Right lobe of liver (tissue), 6 donors: Measurements from ENCODE around the gene ASIC2. TPM values are rescaled to one million over a fixed set of nuclear protein-coding genes. Genes with fewer than 3 reads are reported as not detected.
"Not testable (repeated sequence)": the region's sequence is repeated elsewhere in the genome, so short reads cannot be mapped to it uniquely, and the experiment has no call there.

Experiments used
- ATAC-seq, 4 donors: fragments of 200-7000 bp; cut with Tn5 transposase; one replicate each; pipeline ENCODE4 v1.9.1; 2020; ENCODE audit warnings: mild to moderate bottlenecking in 4 of 4, moderate library complexity in 4 of 4
- DNase-seq, 3 donors: peaks; one replicate each; pipeline ENCODE4 v3.0.0-alpha.2; 2020
- H3K27ac ChIP-seq, 3 donors: fragments of 200-600 bp; one replicate each; pipeline ENCODE4 v1.8.0; 2022
- H3K27me3 ChIP-seq, 2 donors: fragments of 200-600 bp; one replicate each; pipeline ENCODE4 v1.8.0; 2022
- H3K36me3 ChIP-seq, 4 donors: fragments of 200-600 bp; sonication (generic) in 1 of 4; one replicate each; pipeline versions ENCODE4 v1.5.1 to v1.8.0; 2017 to 2022; ENCODE audit warnings: control low read depth in 1 of 4
- H3K4me1 ChIP-seq, 4 donors: fragments of 200-600 bp; sonication (generic) in 1 of 4; one replicate each; pipeline versions ENCODE4 v1.5.1 to v1.8.0; 2017 to 2022; ENCODE audit warnings: control low read depth in 1 of 4
- H3K4me3 ChIP-seq, 3 donors: fragments of 200-600 bp; one replicate each; pipeline ENCODE4 v1.8.0; 2022
- H3K9me3 ChIP-seq, 4 donors: fragments of 200-600 bp; sonication (generic) in 1 of 4; one replicate each; pipeline versions ENCODE4 v1.5.1 to v1.8.0; 2017 to 2022; ENCODE audit warnings: control low read depth in 1 of 4
- POLR2A ChIP-seq: fragments of 450-650 bp; IDR thresholded peaks from one replicate; pipeline ENCODE4 v1.6.1; 2017; ENCODE audit warnings: antibody characterized with exemption, mild to moderate bottlenecking
- WGBS: methylation state at CpG from one replicate; pipeline ENCODE4 v1.1.6; 2018; ENCODE audit warnings: low coverage, low lambda C conversion rate; ENCODE audit not compliant: insufficient coverage; ENCODE audit errors: missing lambda C conversion rate; 5-methylcytosine and 5-hydroxymethylcytosine counted together
- intact Hi-C, 2 donors: fragments of 100-400 bp; cut with DNase I; formaldehyde crosslinking; loops; one replicate each; pipeline versions ENCODE4 v1.11.2 to v1.14.1; 2022
- total RNA-seq, 6 experiments: library from RNA; depleted of rRNA in 2 of 6; stranded (reverse); fragments of >200 nt in 2 of 6; fragmentation: NEBNext Ultra II Directional in 3 of 6; extraction: Animal tissue kit (Norgen Biotek cat#: 25700) in 3 of 6; gene quantifications; one replicate each; pipeline versions ENCODE4 v1.1.0 to v1.2.4, GENCODE V29; 2016 to 2023
- TF ChIP-seq, protein P1 (sequence below), 4 donors: fragments of 200-600 bp in 3 of 4; fragments of 450-650 bp in 1 of 4; IDR thresholded peaks; one replicate each; pipeline versions ENCODE4 v1.5.1 to v1.8.0; 2016 to 2022; ENCODE audit warnings: antibody characterized with exemption in 4 of 4, mild to moderate bottlenecking in 2 of 4
- donor health status: DM: no; HTN: yes; CAD: no.
- donor health status: DM: no; HTN: no; CAD: no.
- donor health status: DM: no; HTN: no; CAD: no.
- donor health status: DM: no; HTN: yes; CAD: no.
- donor health status: DM: no; HTN: yes; CAD: no.

The ASIC2 gene
- total RNA-seq, 6 experiments from 2014 or later: 0.11 to 0.31 (median 0.12) TPM; not detected in 3

DNA sequence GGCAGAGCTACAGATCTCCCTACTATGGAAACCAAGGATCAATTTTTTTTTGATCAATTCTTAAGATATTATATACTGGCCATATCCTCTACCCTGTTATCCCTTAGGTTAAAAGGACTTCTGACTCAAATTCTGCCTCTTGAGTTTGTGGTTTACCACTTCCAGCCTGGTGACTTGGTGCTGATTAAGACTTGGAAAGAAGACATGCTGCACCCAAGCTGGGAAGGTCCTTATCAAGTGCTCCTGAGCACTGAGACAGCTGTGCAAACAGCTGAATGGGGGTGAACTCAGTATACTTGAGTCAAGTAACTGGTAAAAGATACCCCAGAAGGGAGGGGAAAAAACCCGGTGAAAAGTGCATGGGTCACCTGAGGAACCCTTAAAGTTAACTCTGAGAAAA lies 321.9 kb downstream of the ASIC2 start:
- Histone ChIP-seq H3K36me3 (no peaks in the 10 kb centered on the region), H3K4me1 (no peaks in the 10 kb centered on the region), H3K27me3 (no peaks in the 10 kb centered on the region), H3K9me3 (no peaks in the 10 kb centered on the region), H3K27ac (no peak overlapping the region), H3K4me3 (no peak overlapping the region)
- ATAC-seq (no peak), DNase-seq (no peak)
- WGBS: 56% methylated on average over 1 of the region's 1 CpG
- intact Hi-C loops: no loop called here
- no peak for TF ChIP-seq POLR2A
- TF ChIP-seq, protein P1, sequence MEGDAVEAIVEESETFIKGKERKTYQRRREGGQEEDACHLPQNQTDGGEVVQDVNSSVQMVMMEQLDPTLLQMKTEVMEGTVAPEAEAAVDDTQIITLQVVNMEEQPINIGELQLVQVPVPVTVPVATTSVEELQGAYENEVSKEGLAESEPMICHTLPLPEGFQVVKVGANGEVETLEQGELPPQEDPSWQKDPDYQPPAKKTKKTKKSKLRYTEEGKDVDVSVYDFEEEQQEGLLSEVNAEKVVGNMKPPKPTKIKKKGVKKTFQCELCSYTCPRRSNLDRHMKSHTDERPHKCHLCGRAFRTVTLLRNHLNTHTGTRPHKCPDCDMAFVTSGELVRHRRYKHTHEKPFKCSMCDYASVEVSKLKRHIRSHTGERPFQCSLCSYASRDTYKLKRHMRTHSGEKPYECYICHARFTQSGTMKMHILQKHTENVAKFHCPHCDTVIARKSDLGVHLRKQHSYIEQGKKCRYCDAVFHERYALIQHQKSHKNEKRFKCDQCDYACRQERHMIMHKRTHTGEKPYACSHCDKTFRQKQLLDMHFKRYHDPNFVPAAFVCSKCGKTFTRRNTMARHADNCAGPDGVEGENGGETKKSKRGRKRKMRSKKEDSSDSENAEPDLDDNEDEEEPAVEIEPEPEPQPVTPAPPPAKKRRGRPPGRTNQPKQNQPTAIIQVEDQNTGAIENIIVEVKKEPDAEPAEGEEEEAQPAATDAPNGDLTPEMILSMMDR (IDR thresholded peaks at IDR 0.05): no peak

DNA sequence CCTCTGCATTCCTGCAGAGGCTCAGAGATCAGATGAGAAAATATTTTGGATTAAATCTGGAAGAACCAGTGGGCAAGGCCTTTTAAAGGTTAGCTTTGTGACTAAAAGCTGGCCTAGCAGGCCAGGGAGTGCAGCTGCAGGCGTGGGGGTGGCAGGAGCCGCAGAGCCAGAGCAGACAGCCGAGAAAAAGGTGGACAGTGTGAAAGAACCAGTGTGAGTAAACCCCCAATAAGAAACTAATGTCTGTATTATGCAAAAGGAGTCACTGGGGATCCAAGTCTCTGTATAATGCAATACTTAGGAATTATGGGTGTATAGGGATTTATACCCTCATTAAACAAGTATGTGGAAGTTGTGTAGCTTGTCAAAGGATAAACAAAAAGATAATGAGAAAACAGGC lies 322.8 kb downstream of the ASIC2 start:
- Histone ChIP-seq H3K36me3 (no peaks in the 10 kb centered on the region), H3K9me3 (no peaks in the 10 kb centered on the region), H3K4me1 (no peaks in the 10 kb centered on the region), H3K27me3 (no peaks in the 10 kb centered on the region), H3K4me3 (no peak overlapping the region), H3K27ac (no peak overlapping the region)
- no peak for ATAC-seq
- TF ChIP-seq, protein P1 (IDR thresholded peaks at IDR 0.05): no peak
- no peak for TF ChIP-seq POLR2A
- intact Hi-C loops: no loop called here
- 77% methylated on average over 3 of the region's 3 CpGs for WGBS
- DNase-seq: no peak

DNA sequence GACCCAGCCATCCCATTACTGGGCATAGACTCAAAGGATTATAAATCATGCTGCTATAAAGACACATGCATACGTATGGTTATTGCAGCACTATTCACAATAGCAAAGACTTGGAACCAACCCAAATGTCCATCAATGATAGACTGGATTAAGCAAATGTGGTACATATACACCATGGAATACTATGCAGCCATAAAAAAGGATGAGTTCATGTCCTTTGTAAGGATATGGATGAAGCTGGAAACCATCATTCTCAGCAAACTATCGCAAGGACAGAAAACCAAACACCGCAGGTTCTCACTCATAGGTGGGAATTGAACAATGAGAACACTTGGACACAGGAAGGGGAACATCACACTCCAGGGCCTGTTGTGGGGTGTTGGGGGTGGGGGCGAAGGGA lies 323.9 kb downstream of the ASIC2 start:
- H3K4me3 ChIP-seq, H3K27me3 ChIP-seq, H3K36me3 ChIP-seq, ATAC-seq, DNase-seq, H3K9me3 ChIP-seq, H3K4me1 ChIP-seq, H3K27ac ChIP-seq, intact Hi-C loops: not testable (repeated sequence)
- 71% methylated on average over 4 of the region's 4 CpGs for WGBS

DNA sequence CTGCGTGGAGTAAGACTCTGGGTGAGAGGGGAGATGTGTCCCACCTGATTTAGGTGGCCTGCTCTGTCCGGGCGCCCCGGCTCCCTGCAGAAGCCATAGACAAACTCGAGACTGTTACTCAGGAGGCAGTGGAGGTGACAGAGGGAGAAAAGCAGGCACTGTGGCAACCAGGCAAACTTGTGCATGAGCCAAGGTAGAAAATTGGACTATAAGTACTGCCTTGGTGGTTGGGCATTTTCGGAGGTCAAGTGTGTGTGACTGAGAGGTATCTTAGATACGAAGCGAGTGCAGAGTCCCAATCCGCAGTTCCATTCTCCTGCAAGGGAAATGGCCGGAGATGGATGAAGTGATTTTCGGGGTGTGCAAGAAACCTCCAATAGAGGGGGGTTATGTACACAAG lies 328.6 kb downstream of the ASIC2 start:
- 81% methylated on average over 11 of the region's 11 CpGs for WGBS
- no peaks in the 10 kb centered on the region for H3K27me3 ChIP-seq
- no peaks in the 10 kb centered on the region for H3K9me3 ChIP-seq
- no peaks in the 10 kb centered on the region for H3K4me1 ChIP-seq
- no peak overlapping the region for H3K4me3 ChIP-seq
- TF ChIP-seq, protein P1 (IDR thresholded peaks at IDR 0.05): no peak
- TF ChIP-seq POLR2A: no peak
- DNase-seq (no peak), ATAC-seq (no peak)
- H3K36me3 ChIP-seq: no peaks in the 10 kb centered on the region
- no peak overlapping the region for H3K27ac ChIP-seq
- intact Hi-C loops: no loop called here
